ENCODE data around the gene HSD11B1.

Gene HSD11B1

GRCh38 chr1:209732725-209733124, 28.1 kb downstream of the HSD11B1 start:
- no peak for TF ChIP-seq REST (IDR thresholded peaks at IDR 0.05; ENCODE audit: insufficient read depth in 1 of 2, low read depth in 2 of 2, low read length in 2 of 2)
- TF ChIP-seq TAF1 (IDR thresholded peaks at IDR 0.05; ENCODE audit: borderline replicate concordance, insufficient read depth, low read length), result no peak
- no peak for TF ChIP-seq SIN3A (IDR thresholded peaks at IDR 0.05; ENCODE audit: borderline replicate concordance, insufficient read depth, low read length)
- no peak for TF ChIP-seq POLR2AphosphoS5 (IDR thresholded peaks at IDR 0.05; ENCODE audit: low read depth, low read length)
- TF ChIP-seq FOXP2 (optimal IDR thresholded peaks at IDR 0.05; ENCODE audit: borderline replicate concordance, extremely low read depth, extremely low read length, insufficient read depth), result no peak

- TF ChIP-seq REST (IDR thresholded peaks at IDR 0.05; ENCODE audit: insufficient read depth in 1 of 2, low read depth in 2 of 2, low read length in 2 of 2), result no peak
- TF ChIP-seq POLR2AphosphoS5 (IDR thresholded peaks at IDR 0.05; ENCODE audit: low read depth, low read length), result no peak
- TF ChIP-seq TAF1 (IDR thresholded peaks at IDR 0.05; ENCODE audit: borderline replicate concordance, insufficient read depth, low read length), result no peak
- no peak for TF ChIP-seq FOXP2 (optimal IDR thresholded peaks at IDR 0.05; ENCODE audit: borderline replicate concordance, extremely low read depth, extremely low read length, insufficient read depth)
- TF ChIP-seq SIN3A (IDR thresholded peaks at IDR 0.05; ENCODE audit: borderline replicate concordance, insufficient read depth, low read length), result no peak
Measured at GRCh38 chr1:209733409-209734192, 29.0 kb downstream of the HSD11B1 start.

GRCh38 chr1:209736490-209737117, 32.0 kb downstream of the HSD11B1 start:
- TF ChIP-seq POLR2AphosphoS5 (IDR thresholded peaks at IDR 0.05; ENCODE audit: low read depth, low read length) (no peak), FOXP2 (optimal IDR thresholded peaks at IDR 0.05; ENCODE audit: borderline replicate concordance, extremely low read depth, extremely low read length, insufficient read depth) (no peak)

GRCh38 chr1:209737118-209737505, 32.5 kb downstream of the HSD11B1 start:
- TF ChIP-seq TAF1 (IDR thresholded peaks at IDR 0.05; ENCODE audit: borderline replicate concordance, insufficient read depth, low read length), result no peak
- no peak for TF ChIP-seq POLR2AphosphoS5 (IDR thresholded peaks at IDR 0.05; ENCODE audit: low read depth, low read length)
- TF ChIP-seq FOXP2 (optimal IDR thresholded peaks at IDR 0.05; ENCODE audit: borderline replicate concordance, extremely low read depth, extremely low read length, insufficient read depth), result no peak
- no peak for TF ChIP-seq REST (IDR thresholded peaks at IDR 0.05; ENCODE audit: insufficient read depth in 1 of 2, low read depth in 2 of 2, low read length in 2 of 2)
- no peak for TF ChIP-seq SIN3A (IDR thresholded peaks at IDR 0.05; ENCODE audit: borderline replicate concordance, insufficient read depth, low read length)

- TF ChIP-seq TAF1 (IDR thresholded peaks at IDR 0.05; ENCODE audit: borderline replicate concordance, insufficient read depth, low read length), result no peak
- no peak for TF ChIP-seq REST (IDR thresholded peaks at IDR 0.05; ENCODE audit: insufficient read depth in 1 of 2, low read depth in 2 of 2, low read length in 2 of 2)
- no peak for TF ChIP-seq SIN3A (IDR thresholded peaks at IDR 0.05; ENCODE audit: borderline replicate concordance, insufficient read depth, low read length)
- TF ChIP-seq FOXP2 (optimal IDR thresholded peaks at IDR 0.05; ENCODE audit: borderline replicate concordance, extremely low read depth, extremely low read length, insufficient read depth), result no peak
- no peak for TF ChIP-seq POLR2AphosphoS5 (IDR thresholded peaks at IDR 0.05; ENCODE audit: low read depth, low read length)
Measured at GRCh38 chr1:209738270-209738669, 33.6 kb downstream of the HSD11B1 start.
